Measurements from ENCODE around the gene GRIN2C. TPM values are rescaled to one million over a fixed set of nuclear protein-coding genes. Genes with fewer than 3 reads are reported as not detected.

The GRIN2C gene
- total and polyA plus RNA-seq, 7 donors, result 0.22 to 0.49 TPM; not detected in 5

- no peak for TF ChIP-seq EP300 (IDR thresholded peaks at IDR 0.05)
- TF ChIP-seq CTCF (IDR thresholded peaks at IDR 0.05), result no peak
- TF ChIP-seq POLR2A (IDR thresholded peaks at IDR 0.05), result no peak
- no peak for TF ChIP-seq POLR2AphosphoS5 (IDR thresholded peaks at IDR 0.05)
- no peak overlapping the region for H3K27ac ChIP-seq
- H3K4me1 ChIP-seq, result peaks cover 0 to 7% (median 4%) of the 10 kb centered on the region in 4 donors
- H3K9me3 ChIP-seq, result no peaks in the 10 kb centered on the region
- no peak overlapping the region for H3K4me3 ChIP-seq
- H3K27me3 ChIP-seq, result peaks cover 11 to 32% (median 17%) of the 10 kb centered on the region in 3 donors
- no peaks in the 10 kb centered on the region for H3K36me3 ChIP-seq
- no peak for DNase-seq
- intact Hi-C loops (cut with DNase I), result no loop called here
- 88 to 89% methylated on average over 11 of the region's 11 CpGs for WGBS, 2 donors
Observed at GRCh38 chr17:74898376-74898946, 38.8 kb upstream of the GRIN2C start.

GRCh38 chr17:74893936-74894671 lies 34.4 kb upstream of the GRIN2C start:
- peaks cover 20 to 60% (median 30%) of the 10 kb centered on the region in 3 donors for H3K27me3 ChIP-seq
- intact Hi-C loops (cut with DNase I), result no loop called here
- WGBS, 2 donors, result 21 to 32% methylated on average over 22 of the region's 22 CpGs

GRCh38 chr17:74892974-74893911 lies 33.6 kb upstream of the GRIN2C start, which contains the start of gene FADS6:
Gene FADS6, minus strand, starts transcription at chr17:74893633. Its CDS starts 38 bp downstream, at chr17:74893595.
- Histone ChIP-seq H3K27ac (no peak within 1 kb of the TSS), H3K9me3 (no peaks in the 10 kb centered on the region), H3K4me3 (peak within 1 kb of the TSS in 3 of 4 donors; percentile 17 to 37 (median 36)), H3K4me1 (peaks cover 0 to 13% (median 11%) of the 10 kb centered on the region in 4 donors), H3K36me3 (no peaks in the 10 kb centered on the region), H3K27me3 (peaks cover 20 to 68% (median 30%) of the 10 kb centered on the region in 3 donors)
- intact Hi-C loops (cut with DNase I), result no loop called here
- WGBS, 2 donors, result 6% methylated on average over 86 of the region's 86 CpGs
- no peak for TF ChIP-seq POLR2A (IDR thresholded peaks at IDR 0.05)
- no peak for TF ChIP-seq POLR2AphosphoS5 (IDR thresholded peaks at IDR 0.05)
- no peak for TF ChIP-seq EP300 (IDR thresholded peaks at IDR 0.05)
- no peak for TF ChIP-seq CTCF (IDR thresholded peaks at IDR 0.05)
- no peak for DNase-seq

More at GRCh38 chr17:74893936-74894671, 34.4 kb upstream of the GRIN2C start:
- DNase-seq, result no peak
- no peak overlapping the region for H3K27ac ChIP-seq
- H3K36me3 ChIP-seq, result no peaks in the 10 kb centered on the region
- H3K4me3 ChIP-seq, result peak overlapping the region in 2 of 4 donors; percentile 36 to 37
- H3K9me3 ChIP-seq, result no peaks in the 10 kb centered on the region
- TF ChIP-seq POLR2AphosphoS5 (IDR thresholded peaks at IDR 0.05) (no peak), CTCF (IDR thresholded peaks at IDR 0.05) (no peak), EP300 (IDR thresholded peaks at IDR 0.05) (no peak), POLR2A (IDR thresholded peaks at IDR 0.05) (no peak)
- H3K4me1 ChIP-seq, result peaks cover 0 to 13% (median 11%) of the 10 kb centered on the region in 4 donors

GRCh38 chr17:74892013-74892841 lies 32.5 kb upstream of the GRIN2C start:
- WGBS, 2 donors, result 44 to 70% methylated on average over 20 of the region's 20 CpGs
- peaks cover 0 to 13% (median 11%) of the 10 kb centered on the region in 4 donors for H3K4me1 ChIP-seq
- H3K9me3 ChIP-seq, result no peaks in the 10 kb centered on the region
- intact Hi-C loops (cut with DNase I), result no loop called here
- no peak for TF ChIP-seq EP300 (IDR thresholded peaks at IDR 0.05)
- no peak for TF ChIP-seq POLR2A (IDR thresholded peaks at IDR 0.05)
- TF ChIP-seq CTCF (IDR thresholded peaks at IDR 0.05), result no peak
- TF ChIP-seq POLR2AphosphoS5 (IDR thresholded peaks at IDR 0.05), result no peak
- no peak overlapping the region for H3K4me3 ChIP-seq
- DNase-seq, result no peak
- peaks cover 20 to 68% (median 30%) of the 10 kb centered on the region in 3 donors for H3K27me3 ChIP-seq
- no peaks in the 10 kb centered on the region for H3K36me3 ChIP-seq
- no peak overlapping the region for H3K27ac ChIP-seq

All from sigmoid colon (tissue), 7 donors.